C4-2B (cell line): ENCODE data around the gene BIRC3.
"Not testable (repeated sequence)": the region's sequence is repeated elsewhere in the genome, so short reads cannot be mapped to it uniquely, and the experiment has no call there.

Experiments
- ZFX ChIP-seq: fragments of 450-650 bp; IDR thresholded peaks from 2 replicates; pipeline ENCODE4 v1.6.1; 2017
- TF ChIP-seq, protein P1 (sequence below): fragments of 450-650 bp; conservative IDR thresholded peaks from 2 replicates; pipeline ENCODE4 v1.5.1; 2017; ENCODE audit warnings: mild to moderate bottlenecking

DNA sequence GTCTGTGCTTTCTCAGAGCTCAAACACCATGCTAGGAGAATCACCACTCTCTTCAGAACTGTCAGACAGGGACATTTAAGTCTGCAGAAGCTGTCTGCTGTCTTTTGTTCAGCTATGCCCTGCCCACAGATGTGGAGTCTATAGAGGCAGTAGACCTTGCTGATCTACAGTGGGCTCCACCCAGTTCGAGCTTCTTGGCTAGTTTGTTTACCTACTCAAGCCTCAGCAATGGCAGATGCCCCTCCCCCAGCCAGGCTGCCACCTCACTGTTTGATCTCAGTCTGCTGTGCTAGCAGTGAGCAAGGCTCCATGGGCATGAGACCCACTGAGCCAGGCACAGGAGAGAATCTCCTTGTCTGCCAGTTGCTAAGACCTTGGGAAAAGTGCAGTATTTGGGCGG is 16.4 kb upstream of the BIRC3 start:
- TF ChIP-seq, protein P1, sequence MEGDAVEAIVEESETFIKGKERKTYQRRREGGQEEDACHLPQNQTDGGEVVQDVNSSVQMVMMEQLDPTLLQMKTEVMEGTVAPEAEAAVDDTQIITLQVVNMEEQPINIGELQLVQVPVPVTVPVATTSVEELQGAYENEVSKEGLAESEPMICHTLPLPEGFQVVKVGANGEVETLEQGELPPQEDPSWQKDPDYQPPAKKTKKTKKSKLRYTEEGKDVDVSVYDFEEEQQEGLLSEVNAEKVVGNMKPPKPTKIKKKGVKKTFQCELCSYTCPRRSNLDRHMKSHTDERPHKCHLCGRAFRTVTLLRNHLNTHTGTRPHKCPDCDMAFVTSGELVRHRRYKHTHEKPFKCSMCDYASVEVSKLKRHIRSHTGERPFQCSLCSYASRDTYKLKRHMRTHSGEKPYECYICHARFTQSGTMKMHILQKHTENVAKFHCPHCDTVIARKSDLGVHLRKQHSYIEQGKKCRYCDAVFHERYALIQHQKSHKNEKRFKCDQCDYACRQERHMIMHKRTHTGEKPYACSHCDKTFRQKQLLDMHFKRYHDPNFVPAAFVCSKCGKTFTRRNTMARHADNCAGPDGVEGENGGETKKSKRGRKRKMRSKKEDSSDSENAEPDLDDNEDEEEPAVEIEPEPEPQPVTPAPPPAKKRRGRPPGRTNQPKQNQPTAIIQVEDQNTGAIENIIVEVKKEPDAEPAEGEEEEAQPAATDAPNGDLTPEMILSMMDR, result not testable (repeated sequence)
- not testable (repeated sequence) for TF ChIP-seq ZFX
